CD4-positive, alpha-beta T cell treated with Interferon alpha-2 for 1 hour (primary cell): Measurements from ENCODE around the gene AMMECR1.
A peak's percentile ranks its signal among the peaks of the same experiment; 100 is the strongest.

ENCODE experiments used
- DNase-seq, 2 donors: peaks; one replicate each; pipeline ENCODE4 v3.0.0-alpha.2; 2020 to 2022

AMMECR1 gene

GRCh38 chrX:110310896-110311295, 7.0 kb downstream of the AMMECR1 start:
- peak; percentile 12 to 55 for DNase-seq

- no peak for DNase-seq
Measured at GRCh38 chrX:110310000-110310790, 7.7 kb downstream of the AMMECR1 start.

- no peak for DNase-seq
Measured at GRCh38 chrX:110308220-110308619, 9.7 kb downstream of the AMMECR1 start.

- DNase-seq = no peak
Measured at GRCh38 chrX:110304884-110305283, 13.0 kb downstream of the AMMECR1 start.

GRCh38 chrX:110304371-110304770, 13.5 kb downstream of the AMMECR1 start:
- no peak for DNase-seq

GRCh38 chrX:110302975-110303374, 14.9 kb downstream of the AMMECR1 start:
- DNase-seq = no peak

GRCh38 chrX:110301194-110301593, 16.7 kb downstream of the AMMECR1 start:
- no peak for DNase-seq

GRCh38 chrX:110294087-110294486, 23.8 kb downstream of the AMMECR1 start:
- no peak for DNase-seq

- DNase-seq = no peak
Measured at GRCh38 chrX:110293658-110294057, 24.2 kb downstream of the AMMECR1 start.

GRCh38 chrX:110287605-110288004, 30.3 kb downstream of the AMMECR1 start:
- DNase-seq = no peak

GRCh38 chrX:110286106-110286505, 31.8 kb downstream of the AMMECR1 start:
- no peak for DNase-seq

- DNase-seq = no peak
Measured at GRCh38 chrX:110284159-110284558, 33.7 kb downstream of the AMMECR1 start.

GRCh38 chrX:110282922-110283321, 35.0 kb downstream of the AMMECR1 start:
- no peak for DNase-seq

- DNase-seq = no peak
Measured at GRCh38 chrX:110281377-110281776, 36.5 kb downstream of the AMMECR1 start.

GRCh38 chrX:110280954-110281353, 36.9 kb downstream of the AMMECR1 start:
- DNase-seq = no peak

- no peak for DNase-seq
Measured at GRCh38 chrX:110277609-110278008, 40.3 kb downstream of the AMMECR1 start.

- DNase-seq = no peak
Measured at GRCh38 chrX:110276778-110277177, 41.1 kb downstream of the AMMECR1 start.

- DNase-seq = no peak
Measured at GRCh38 chrX:110268886-110269285, 49.0 kb downstream of the AMMECR1 start.

GRCh38 chrX:110268395-110268794, 49.5 kb downstream of the AMMECR1 start:
- no peak for DNase-seq

- peak in 1 of 2 donors; percentile 8 for DNase-seq
Measured at GRCh38 chrX:110267874-110268273, 50.0 kb downstream of the AMMECR1 start.

GRCh38 chrX:110265661-110266060, 52.2 kb downstream of the AMMECR1 start:
- no peak for DNase-seq

- peak in 1 of 2 donors; percentile 16 for DNase-seq
Measured at GRCh38 chrX:110259117-110259516, 58.8 kb downstream of the AMMECR1 start.

- no peak for DNase-seq
Measured at GRCh38 chrX:110258552-110258951, 59.3 kb downstream of the AMMECR1 start.

- no peak for DNase-seq
Measured at GRCh38 chrX:110257889-110258288, 60.0 kb downstream of the AMMECR1 start.

- DNase-seq = no peak
Measured at GRCh38 chrX:110252711-110253110, 65.2 kb downstream of the AMMECR1 start.
